Smooth muscle cell (in vitro differentiated cells): ENCODE measurements around the gene FRMD4A. TPM values are rescaled to one million over a fixed set of nuclear protein-coding genes. Genes with fewer than 3 reads are reported as not detected.
A peak's percentile ranks its signal among the peaks of the same experiment; 100 is the strongest.

ENCODE experiments used
- DNase-seq: peaks from one replicate; lab custom pipeline; 2025; ENCODE audit not compliant: unreplicated experiment; lab: John Stamatoyannopoulos, UW
- H2AFZ ChIP-seq: fragments of 200-600 bp; sonication (generic); 2 replicates; pipeline ENCODE4 v1.6.0; 2016; ENCODE audit warnings: antibody characterized with exemption, low read depth, mild to moderate bottlenecking
- H3F3A ChIP-seq: fragments of 200-600 bp; sonication (generic); 2 replicates; pipeline ENCODE4 v1.6.0; 2017; ENCODE audit warnings: antibody characterized with exemption, low read depth
- H3K27ac ChIP-seq: fragments of 200-600 bp; sonication (generic); 2 replicates; pipeline ENCODE4 v1.5.1; 2016; ENCODE audit warnings: low read depth, mild to moderate bottlenecking
- H3K27me3 ChIP-seq: fragments of 200-600 bp; sonication (generic); 2 replicates; pipeline ENCODE4 v1.6.1; 2016; ENCODE audit warnings: low read depth, mild to moderate bottlenecking
- H3K36me3 ChIP-seq: fragments of 200-600 bp; sonication (generic); 2 replicates; pipeline ENCODE4 v1.5.1; 2016; ENCODE audit warnings: low read depth
- H3K4me1 ChIP-seq: fragments of 200-600 bp; sonication (generic); 2 replicates; pipeline ENCODE4 v1.5.1; 2016; ENCODE audit warnings: low read depth
- H3K4me2 ChIP-seq: fragments of 200-600 bp; sonication (generic); 2 replicates; pipeline ENCODE4 v1.6.0; 2016; ENCODE audit warnings: mild to moderate bottlenecking
- H3K4me3 ChIP-seq: fragments of 200-600 bp; sonication (generic); 2 replicates; pipeline ENCODE4 v1.5.1; 2016; ENCODE audit warnings: mild to moderate bottlenecking
- H3K79me2 ChIP-seq: fragments of 200-600 bp; sonication (generic); 2 replicates; pipeline ENCODE4 v1.6.0; 2016; ENCODE audit warnings: low read depth, mild to moderate bottlenecking
- H3K9ac ChIP-seq: fragments of 200-600 bp; sonication (generic); 2 replicates; pipeline ENCODE4 v1.6.0; 2016; ENCODE audit warnings: low read depth
- H3K9me3 ChIP-seq: fragments of 200-600 bp; sonication (generic); replicated peaks from 2 replicates; pipeline ENCODE4 v1.5.1; 2016; ENCODE audit warnings: low read depth
- H4K20me1 ChIP-seq: fragments of 200-600 bp; sonication (generic); 2 replicates; pipeline ENCODE4 v1.6.0; 2016; ENCODE audit warnings: low read depth
- WGBS: methylation state at CpG from one replicate; pipeline ENCODE4 v1.1.7; 2016; ENCODE audit warnings: low lambda C conversion rate; 5-methylcytosine and 5-hydroxymethylcytosine counted together
- polyA plus RNA-seq: library from polyadenylated mRNA; unstranded; fragments of >200 nt; fragmentation: Nextera tagmentation; extraction: Ambion mirVana; gene quantifications from 2 replicates; pipeline ENCODE4 v1.2.1, GENCODE V29; 2016
- total RNA-seq: library from RNA; depleted of rRNA; stranded (reverse); fragments of >200 nt; gene quantifications from 2 replicates; pipeline ENCODE4 v1.2.3, GENCODE V29; 2014
- TF ChIP-seq, protein P1 (sequence below): fragments of 200-600 bp; sonication (generic); IDR thresholded peaks from 2 replicates; pipeline ENCODE4 v1.5.1; 2017; ENCODE audit warnings: borderline replicate concordance, mild to moderate bottlenecking, antibody characterized with exemption; ENCODE audit not compliant: insufficient read depth, poor library complexity, severe bottlenecking

The FRMD4A gene
- total and polyA plus RNA-seq, 2 experiments from 2014 or later = 3.0 to 5.4 TPM

DNA sequence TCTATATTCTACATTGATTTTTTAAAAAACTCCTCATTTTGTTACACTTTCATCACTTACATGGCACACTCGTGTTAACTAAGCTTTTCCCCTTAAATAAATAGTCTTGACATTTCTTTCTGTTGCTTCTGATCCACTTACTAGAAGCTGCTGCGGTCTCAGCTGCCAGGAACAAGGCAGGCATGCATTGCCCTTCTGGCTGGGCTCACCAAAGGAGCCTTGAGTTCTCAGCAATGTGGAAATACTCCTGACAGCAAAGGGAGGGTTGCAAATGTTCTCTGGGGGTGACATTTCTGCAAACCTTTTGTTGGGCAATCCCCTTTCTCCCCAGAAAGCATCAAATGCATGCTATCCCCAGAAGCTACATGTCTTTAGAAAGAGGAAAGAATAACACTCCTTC, 393.9 kb downstream of the FRMD4A start:
- Histone ChIP-seq H3K9ac (no peak overlapping the region), H3K4me3 (no peak overlapping the region), H2AFZ (no peak overlapping the region), H3F3A (no peaks in the 10 kb centered on the region), H3K4me2 (no peak overlapping the region), H3K27me3 (peaks cover 89% of the 10 kb centered on the region), H3K4me1 (no peaks in the 10 kb centered on the region), H3K79me2 (no peaks in the 10 kb centered on the region), H3K36me3 (no peaks in the 10 kb centered on the region), H3K9me3 (no peaks in the 10 kb centered on the region), H3K27ac (no peak overlapping the region), H4K20me1 (no peaks in the 10 kb centered on the region)
- WGBS = 85% methylated on average over 2 of the region's 2 CpGs
- DNase-seq = no peak
- TF ChIP-seq, protein P1, sequence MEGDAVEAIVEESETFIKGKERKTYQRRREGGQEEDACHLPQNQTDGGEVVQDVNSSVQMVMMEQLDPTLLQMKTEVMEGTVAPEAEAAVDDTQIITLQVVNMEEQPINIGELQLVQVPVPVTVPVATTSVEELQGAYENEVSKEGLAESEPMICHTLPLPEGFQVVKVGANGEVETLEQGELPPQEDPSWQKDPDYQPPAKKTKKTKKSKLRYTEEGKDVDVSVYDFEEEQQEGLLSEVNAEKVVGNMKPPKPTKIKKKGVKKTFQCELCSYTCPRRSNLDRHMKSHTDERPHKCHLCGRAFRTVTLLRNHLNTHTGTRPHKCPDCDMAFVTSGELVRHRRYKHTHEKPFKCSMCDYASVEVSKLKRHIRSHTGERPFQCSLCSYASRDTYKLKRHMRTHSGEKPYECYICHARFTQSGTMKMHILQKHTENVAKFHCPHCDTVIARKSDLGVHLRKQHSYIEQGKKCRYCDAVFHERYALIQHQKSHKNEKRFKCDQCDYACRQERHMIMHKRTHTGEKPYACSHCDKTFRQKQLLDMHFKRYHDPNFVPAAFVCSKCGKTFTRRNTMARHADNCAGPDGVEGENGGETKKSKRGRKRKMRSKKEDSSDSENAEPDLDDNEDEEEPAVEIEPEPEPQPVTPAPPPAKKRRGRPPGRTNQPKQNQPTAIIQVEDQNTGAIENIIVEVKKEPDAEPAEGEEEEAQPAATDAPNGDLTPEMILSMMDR = no peak

DNA sequence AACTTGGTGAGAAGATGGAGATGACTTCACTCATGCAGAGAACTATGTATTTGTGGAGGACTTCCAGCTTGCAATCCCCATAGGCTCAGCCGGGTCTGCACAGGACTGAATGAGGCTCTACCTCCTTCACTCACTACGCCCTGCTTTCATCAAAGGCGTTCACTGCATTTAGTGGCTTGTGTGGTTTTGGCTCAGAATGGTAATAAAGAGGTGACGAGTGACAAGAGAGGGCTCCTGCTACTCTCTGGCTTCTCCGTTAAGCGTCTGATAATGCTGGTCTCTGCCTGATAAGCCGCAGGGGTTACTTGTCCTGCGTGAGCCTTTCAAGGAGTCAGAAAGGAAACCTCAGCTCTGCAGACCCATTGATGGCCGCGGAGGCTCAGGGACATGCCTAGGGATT, 400.6 kb downstream of the FRMD4A start:
- peak; percentile 33 for DNase-seq
- Histone ChIP-seq H2AFZ (no peak overlapping the region), H3K4me2 (peak overlapping the region; percentile 37), H3K4me1 (no peaks in the 10 kb centered on the region), H3K27ac (no peak overlapping the region), H3K79me2 (no peaks in the 10 kb centered on the region), H3K9me3 (no peaks in the 10 kb centered on the region), H4K20me1 (no peaks in the 10 kb centered on the region), H3K9ac (no peak overlapping the region), H3K36me3 (no peaks in the 10 kb centered on the region), H3F3A (peaks cover 9% of the 10 kb centered on the region), H3K4me3 (no peak overlapping the region), H3K27me3 (peaks cover 64% of the 10 kb centered on the region)
- TF ChIP-seq, protein P1 = no peak
- WGBS = 7% methylated on average over 10 of the region's 10 CpGs

DNA sequence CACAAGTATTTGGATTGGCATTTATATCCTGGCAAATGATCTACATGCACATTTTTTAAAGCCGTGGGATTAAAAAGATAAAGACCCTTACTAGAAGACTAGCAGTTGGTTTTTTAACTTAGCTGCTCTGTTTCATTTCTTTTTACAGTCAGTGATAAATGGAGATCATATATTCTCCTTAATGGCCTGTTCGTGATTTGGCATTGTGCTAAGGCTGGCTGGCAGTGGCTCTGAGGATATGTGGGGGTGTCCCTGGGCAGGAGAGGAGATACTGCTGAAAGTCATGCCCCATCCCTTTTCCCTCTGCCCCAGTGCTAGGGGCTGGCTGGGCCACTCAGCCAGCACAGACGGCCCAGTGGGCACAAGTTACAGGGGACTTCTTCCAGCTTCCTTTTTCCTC, 402.3 kb downstream of the FRMD4A start:
- Histone ChIP-seq H3F3A (peaks cover 9% of the 10 kb centered on the region), H3K4me1 (no peaks in the 10 kb centered on the region), H3K9ac (no peak overlapping the region), H3K9me3 (no peaks in the 10 kb centered on the region), H3K36me3 (no peaks in the 10 kb centered on the region), H3K79me2 (no peaks in the 10 kb centered on the region), H2AFZ (no peak overlapping the region), H3K4me2 (no peak overlapping the region), H4K20me1 (no peaks in the 10 kb centered on the region), H3K27ac (no peak overlapping the region), H3K4me3 (no peak overlapping the region), H3K27me3 (peaks cover 52% of the 10 kb centered on the region)
- WGBS = 31% methylated on average over 3 of the region's 3 CpGs
- DNase-seq = no peak
- TF ChIP-seq, protein P1 = no peak

DNA sequence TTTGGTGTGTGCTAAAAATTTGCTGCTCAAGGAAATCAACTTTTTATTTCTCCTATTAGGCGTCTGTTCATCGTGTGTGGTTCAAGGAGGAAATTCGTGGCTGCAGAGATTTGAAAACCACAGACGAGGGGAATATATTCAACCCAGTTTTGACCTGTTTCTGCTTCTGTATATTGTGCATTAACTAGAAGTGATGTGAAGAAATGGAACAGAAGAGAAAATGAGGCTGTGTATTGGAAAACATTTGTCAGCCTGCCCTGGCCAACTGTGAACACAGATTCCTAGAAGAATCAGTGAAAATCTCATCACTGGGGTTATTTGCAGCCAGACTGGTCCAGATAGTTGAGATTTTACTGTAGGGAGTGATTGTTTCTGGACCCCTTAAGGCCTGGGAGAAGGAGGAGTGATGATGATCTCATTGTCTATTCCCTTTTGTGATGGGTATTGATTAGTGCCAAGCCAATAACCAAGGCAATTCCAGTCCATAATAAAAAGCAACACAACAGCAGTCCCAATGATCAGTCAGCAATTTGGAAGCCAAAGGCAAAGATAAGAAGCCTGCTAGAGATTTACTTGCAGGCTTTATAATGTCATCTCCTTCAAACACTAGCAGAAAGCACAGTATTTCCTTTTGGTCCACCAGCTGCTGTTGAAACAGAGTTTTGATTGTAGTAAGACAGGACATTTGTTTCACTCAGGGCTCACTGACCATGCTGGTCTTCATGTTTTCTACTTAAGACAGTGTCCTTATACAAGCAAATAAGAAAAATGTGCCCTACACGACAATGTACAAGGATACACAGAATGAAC, 404.5 kb downstream of the FRMD4A start:
- WGBS = 43% methylated on average over 5 of the region's 5 CpGs
- TF ChIP-seq, protein P1 = no peak
- no peak for DNase-seq

More for the DNA sequence above, 404.5 kb downstream of the FRMD4A start:
- no peak overlapping the region for H3K27ac ChIP-seq
- H2AFZ ChIP-seq = no peak overlapping the region
- H3K27me3 ChIP-seq = peaks cover 38% of the 10 kb centered on the region
- no peaks in the 10 kb centered on the region for H4K20me1 ChIP-seq
- H3K4me3 ChIP-seq = no peak overlapping the region
- H3K79me2 ChIP-seq = no peaks in the 10 kb centered on the region
- no peak overlapping the region for H3K9ac ChIP-seq
- peaks cover 9% of the 10 kb centered on the region for H3F3A ChIP-seq
- H3K4me1 ChIP-seq = no peaks in the 10 kb centered on the region
- H3K9me3 ChIP-seq = no peaks in the 10 kb centered on the region
- no peak overlapping the region for H3K4me2 ChIP-seq
- no peaks in the 10 kb centered on the region for H3K36me3 ChIP-seq
